RWPE2 (cell line): Measurements from ENCODE around the gene LRIG1.

Experiments
- ATAC-seq: fragments of 200-7000 bp; cut with Tn5 transposase; 3 replicates; pipeline ENCODE4 v1.9.1; 2021; ENCODE audit warnings: low read depth
- DNase-seq: peaks from one replicate; pipeline ENCODE4 v3.0.0-alpha.2; 2020; ENCODE audit warnings: low spot score
- H3K27ac ChIP-seq: fragments of 450-650 bp; 2 replicates; pipeline ENCODE4 v1.5.1; 2017; ENCODE audit warnings: mild to moderate bottlenecking; ENCODE audit not compliant: poor library complexity, severe bottlenecking
- H3K27me3 ChIP-seq: fragments of 250-450 bp; sonication (Bioruptor Pico); 2 replicates; pipeline ENCODE4 v1.5.1; 2021; ENCODE audit warnings: mild to moderate bottlenecking, moderate library complexity; ENCODE audit not compliant: insufficient read depth, poor library complexity, severe bottlenecking
- H3K36me3 ChIP-seq: fragments of 250-450 bp; sonication (Bioruptor Pico); 2 replicates; pipeline ENCODE4 v1.5.1; 2020; ENCODE audit warnings: low read depth, mild to moderate bottlenecking, moderate library complexity
- H3K4me1 ChIP-seq: fragments of 250-450 bp; sonication (Bioruptor Pico); 2 replicates; pipeline ENCODE4 v1.5.1; 2021; ENCODE audit warnings: mild to moderate bottlenecking, moderate library complexity; ENCODE audit not compliant: insufficient read depth, poor library complexity, severe bottlenecking
- H3K4me3 ChIP-seq: fragments of 250-450 bp; sonication (Bioruptor Pico); 2 replicates; pipeline ENCODE4 v1.5.1; 2021; ENCODE audit warnings: mild to moderate bottlenecking, moderate library complexity; ENCODE audit not compliant: severe bottlenecking
- H3K9me3 ChIP-seq: fragments of 250-450 bp; sonication (Bioruptor Pico); 2 replicates; pipeline ENCODE4 v1.5.1; 2021; ENCODE audit warnings: mild to moderate bottlenecking, moderate library complexity; ENCODE audit not compliant: severe bottlenecking
- TF ChIP-seq, protein P1 (sequence below): fragments of 450-650 bp; IDR thresholded peaks from one replicate; pipeline ENCODE4 v1.5.1; 2017; ENCODE audit warnings: mild to moderate bottlenecking, moderate library complexity; ENCODE audit not compliant: poor library complexity, severe bottlenecking

Gene LRIG1

DNA sequence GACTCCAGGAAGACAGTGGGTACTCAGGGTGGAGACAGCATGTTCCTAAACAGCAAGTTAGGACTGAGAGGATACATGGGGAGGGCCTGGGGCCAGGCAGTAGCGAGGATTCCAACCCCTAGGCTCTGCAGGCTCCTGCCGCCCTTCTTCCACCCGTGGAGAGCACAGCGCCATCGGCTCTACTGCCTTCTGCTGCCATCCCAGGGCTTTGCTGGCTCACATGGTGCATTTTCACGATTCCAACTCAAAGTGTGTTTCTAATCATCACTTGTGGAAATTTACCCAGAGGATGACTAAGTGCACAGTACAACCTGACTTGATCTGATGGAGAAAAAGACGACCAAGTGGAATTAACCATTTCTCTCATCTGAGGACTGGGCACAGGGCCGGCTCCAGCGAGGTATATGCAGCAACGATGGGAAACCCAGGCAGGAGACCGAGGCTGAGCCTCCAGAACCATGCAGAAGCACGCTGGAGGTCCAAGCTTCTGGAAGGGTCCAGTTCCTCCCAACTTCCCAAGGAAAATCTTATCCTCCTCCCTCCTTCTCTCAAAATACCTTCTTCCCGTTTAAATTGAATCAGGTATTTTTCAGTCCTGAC is 104.6 kb downstream of the LRIG1 start:
- Histone ChIP-seq H3K4me1 (no peaks in the 10 kb centered on the region), H3K27me3 (no peaks in the 10 kb centered on the region), H3K4me3 (no peak overlapping the region), H3K36me3 (peaks cover 10% of the 10 kb centered on the region; the same call in 1 of the 2 replicates), H3K9me3 (no peaks in the 10 kb centered on the region), H3K27ac (no peak overlapping the region)
- TF ChIP-seq, protein P1, sequence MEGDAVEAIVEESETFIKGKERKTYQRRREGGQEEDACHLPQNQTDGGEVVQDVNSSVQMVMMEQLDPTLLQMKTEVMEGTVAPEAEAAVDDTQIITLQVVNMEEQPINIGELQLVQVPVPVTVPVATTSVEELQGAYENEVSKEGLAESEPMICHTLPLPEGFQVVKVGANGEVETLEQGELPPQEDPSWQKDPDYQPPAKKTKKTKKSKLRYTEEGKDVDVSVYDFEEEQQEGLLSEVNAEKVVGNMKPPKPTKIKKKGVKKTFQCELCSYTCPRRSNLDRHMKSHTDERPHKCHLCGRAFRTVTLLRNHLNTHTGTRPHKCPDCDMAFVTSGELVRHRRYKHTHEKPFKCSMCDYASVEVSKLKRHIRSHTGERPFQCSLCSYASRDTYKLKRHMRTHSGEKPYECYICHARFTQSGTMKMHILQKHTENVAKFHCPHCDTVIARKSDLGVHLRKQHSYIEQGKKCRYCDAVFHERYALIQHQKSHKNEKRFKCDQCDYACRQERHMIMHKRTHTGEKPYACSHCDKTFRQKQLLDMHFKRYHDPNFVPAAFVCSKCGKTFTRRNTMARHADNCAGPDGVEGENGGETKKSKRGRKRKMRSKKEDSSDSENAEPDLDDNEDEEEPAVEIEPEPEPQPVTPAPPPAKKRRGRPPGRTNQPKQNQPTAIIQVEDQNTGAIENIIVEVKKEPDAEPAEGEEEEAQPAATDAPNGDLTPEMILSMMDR: no peak
- ATAC-seq: no peak
- peak; percentile 25 for DNase-seq

DNA sequence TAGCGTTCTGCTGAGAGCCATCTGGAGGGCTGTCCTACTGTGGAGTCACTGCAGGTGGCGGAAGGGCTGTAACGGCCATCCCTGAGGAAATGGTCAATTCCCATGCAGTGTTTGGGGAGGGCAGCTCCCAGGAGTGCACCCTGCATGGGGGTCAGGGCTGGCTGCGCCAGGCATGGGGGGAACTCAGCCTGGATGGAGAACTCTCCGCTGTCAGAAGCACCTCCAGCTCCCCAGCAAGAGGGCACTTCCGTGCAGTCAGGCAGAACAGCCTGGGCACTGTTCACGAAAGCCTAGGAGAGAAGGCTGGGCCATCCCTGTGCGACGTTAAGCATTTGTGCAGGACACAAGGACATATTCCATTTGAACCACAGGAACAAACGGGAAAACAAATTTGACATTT is 105.2 kb downstream of the LRIG1 start:
- Histone ChIP-seq H3K27ac (no peak overlapping the region), H3K9me3 (no peaks in the 10 kb centered on the region), H3K36me3 (peaks cover 10% of the 10 kb centered on the region; the same call in 1 of the 2 replicates), H3K27me3 (no peaks in the 10 kb centered on the region), H3K4me1 (no peaks in the 10 kb centered on the region), H3K4me3 (no peak overlapping the region)
- TF ChIP-seq, protein P1: no peak
- DNase-seq (no peak), ATAC-seq (no peak)

- DNase-seq (no peak), ATAC-seq (no peak)
- no peaks in the 10 kb centered on the region for H3K9me3 ChIP-seq
- H3K36me3 ChIP-seq: peaks cover 10% of the 10 kb centered on the region; the same call in 1 of the 2 replicates
- H3K4me1 ChIP-seq: no peaks in the 10 kb centered on the region
- H3K27ac ChIP-seq: no peak overlapping the region
- H3K27me3 ChIP-seq: no peaks in the 10 kb centered on the region
- TF ChIP-seq, protein P1: no peak
- H3K4me3 ChIP-seq: no peak overlapping the region
Measured at GRCh38 chr3:66394753-66395249, 106.0 kb downstream of the LRIG1 start.

- no peaks in the 10 kb centered on the region for H3K9me3 ChIP-seq
- DNase-seq (no peak), ATAC-seq (no peak)
- peaks cover 10% of the 10 kb centered on the region; the same call in 1 of the 2 replicates for H3K36me3 ChIP-seq
- no peak overlapping the region for H3K27ac ChIP-seq
- H3K4me3 ChIP-seq: no peak overlapping the region
- TF ChIP-seq, protein P1: no peak
- H3K27me3 ChIP-seq: no peaks in the 10 kb centered on the region
- no peaks in the 10 kb centered on the region for H3K4me1 ChIP-seq
Measured at GRCh38 chr3:66394019-66394752, 106.6 kb downstream of the LRIG1 start.
